Measurements from ENCODE around the gene RPTOR. TPM values are rescaled to one million over a fixed set of nuclear protein-coding genes. Genes with fewer than 3 reads are reported as not detected.

The RPTOR gene
- total and polyA plus RNA-seq, 12 donors, result 7.9 to 30.3 (median 25.6) TPM

GRCh38 chr17:80498920-80499410 lies 45.7 kb upstream of the RPTOR start:
- H3K4me1 ChIP-seq, result peaks cover 0 to 13% (median 0%) of the 10 kb centered on the region in 9 donors
- WGBS, 2 donors, result 85 to 87% methylated on average over 11 of the region's 11 CpGs
- H3K36me3 ChIP-seq, result no peaks in the 10 kb centered on the region
- intact Hi-C loops (cut with DNase I), result no loop called here
- no peak for DNase-seq
- no peak overlapping the region for H3K27ac ChIP-seq
- peaks cover 0 to 53% (median 35%) of the 10 kb centered on the region in 7 donors for H3K27me3 ChIP-seq
- H3K9me3 ChIP-seq, result no peaks in the 10 kb centered on the region
- no peak overlapping the region for H3K4me3 ChIP-seq
- TF ChIP-seq CTCF (IDR thresholded peaks at IDR 0.05), result no peak
- no peak for ATAC-seq

- Histone ChIP-seq H3K9me3 (no peaks in the 10 kb centered on the region), H3K4me3 (no peak overlapping the region), H3K4me1 (peaks cover 0 to 13% (median 0%) of the 10 kb centered on the region in 9 donors), H3K36me3 (no peaks in the 10 kb centered on the region), H3K27ac (no peak overlapping the region), H3K27me3 (peaks cover 0 to 50% (median 29%) of the 10 kb centered on the region in 7 donors)
- 70 to 80% methylated on average over 9 of the region's 9 CpGs for WGBS, 2 donors
- TF ChIP-seq CTCF (IDR thresholded peaks at IDR 0.05), result no peak
- ATAC-seq (no peak), DNase-seq (no peak)
- intact Hi-C loops (cut with DNase I), result no loop called here
These were observed 45.1 kb upstream of the RPTOR start for GRCh38 chr17:80499560-80499959.

- TF ChIP-seq CTCF (IDR thresholded peaks at IDR 0.05), result no peak
- H3K9me3 ChIP-seq, result no peaks in the 10 kb centered on the region
- 71 to 78% methylated on average over 22 of the region's 22 CpGs for WGBS, 2 donors
- ATAC-seq, result no peak
- H3K27me3 ChIP-seq, result peaks cover 0 to 49% (median 28%) of the 10 kb centered on the region in 7 donors
- H3K27ac ChIP-seq, result no peak overlapping the region
- H3K36me3 ChIP-seq, result no peaks in the 10 kb centered on the region
- H3K4me3 ChIP-seq, result no peak overlapping the region
- no peak for DNase-seq
- intact Hi-C loops (cut with DNase I), result no loop called here
- peaks cover 0 to 13% (median 0%) of the 10 kb centered on the region in 9 donors for H3K4me1 ChIP-seq
These were observed 44.5 kb upstream of the RPTOR start for GRCh38 chr17:80499961-80500665.

GRCh38 chr17:80501741-80502577 lies 42.7 kb upstream of the RPTOR start:
- no peak for ATAC-seq
- DNase-seq, result no peak
- 64 to 68% methylated on average over 24 of the region's 24 CpGs for WGBS, 2 donors
- Histone ChIP-seq H3K36me3 (no peaks in the 10 kb centered on the region), H3K4me1 (peaks cover 0 to 13% (median 0%) of the 10 kb centered on the region in 9 donors), H3K4me3 (no peak overlapping the region), H3K9me3 (no peaks in the 10 kb centered on the region), H3K27me3 (peaks cover 0 to 68% (median 47%) of the 10 kb centered on the region in 7 donors), H3K27ac (no peak overlapping the region)
- intact Hi-C loops (cut with DNase I), result no loop called here
- no peak for TF ChIP-seq CTCF (IDR thresholded peaks at IDR 0.05)
